AG10803 (cell line): ENCODE results near the gene KIFC1.
A peak's percentile ranks its signal among the peaks of the same experiment; 100 is the strongest.

ENCODE experiments used
- DNase-seq: peaks from one replicate; pipeline ENCODE4 v3.0.0; 2010; ENCODE audit warnings: low read depth
- H3K4me3 ChIP-seq: 2 replicates; pipeline ENCODE4 v1.5.1; 2011; ENCODE audit warnings: mild to moderate bottlenecking, low read length, control low read depth
- TF ChIP-seq, protein P1 (sequence below): conservative IDR thresholded peaks from 2 replicates; pipeline ENCODE4 v1.5.1; 2011; ENCODE audit warnings: mild to moderate bottlenecking, low read length, control low read depth, inconsistent platforms

KIFC1 gene

DNA sequence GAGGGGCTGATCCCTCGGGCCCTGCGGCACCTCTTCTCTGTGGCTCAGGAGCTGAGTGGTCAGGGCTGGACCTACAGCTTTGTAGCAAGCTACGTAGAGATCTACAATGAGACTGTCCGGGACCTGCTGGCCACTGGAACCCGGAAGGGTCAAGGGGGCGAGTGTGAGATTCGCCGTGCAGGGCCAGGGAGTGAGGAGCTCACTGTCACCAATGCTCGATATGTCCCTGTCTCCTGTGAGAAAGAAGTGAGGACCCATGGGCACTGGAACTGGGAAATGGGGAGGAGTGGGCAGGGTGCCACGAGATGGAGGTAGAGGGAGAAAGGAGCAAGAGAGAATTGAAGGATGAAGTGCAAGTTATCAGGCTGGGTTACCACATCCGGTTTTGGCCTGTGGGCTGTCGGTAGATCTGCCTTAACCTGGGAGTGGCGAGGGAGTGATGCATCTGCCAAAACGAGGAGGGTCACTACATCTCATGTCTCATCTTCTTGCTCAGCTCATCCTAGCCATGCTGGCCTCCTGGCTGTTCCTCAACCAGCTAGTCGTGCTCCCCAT, 13.8 kb downstream of the KIFC1 start:
- no peak for DNase-seq
- H3K4me3 ChIP-seq: no peak overlapping the region
- TF ChIP-seq, protein P1, sequence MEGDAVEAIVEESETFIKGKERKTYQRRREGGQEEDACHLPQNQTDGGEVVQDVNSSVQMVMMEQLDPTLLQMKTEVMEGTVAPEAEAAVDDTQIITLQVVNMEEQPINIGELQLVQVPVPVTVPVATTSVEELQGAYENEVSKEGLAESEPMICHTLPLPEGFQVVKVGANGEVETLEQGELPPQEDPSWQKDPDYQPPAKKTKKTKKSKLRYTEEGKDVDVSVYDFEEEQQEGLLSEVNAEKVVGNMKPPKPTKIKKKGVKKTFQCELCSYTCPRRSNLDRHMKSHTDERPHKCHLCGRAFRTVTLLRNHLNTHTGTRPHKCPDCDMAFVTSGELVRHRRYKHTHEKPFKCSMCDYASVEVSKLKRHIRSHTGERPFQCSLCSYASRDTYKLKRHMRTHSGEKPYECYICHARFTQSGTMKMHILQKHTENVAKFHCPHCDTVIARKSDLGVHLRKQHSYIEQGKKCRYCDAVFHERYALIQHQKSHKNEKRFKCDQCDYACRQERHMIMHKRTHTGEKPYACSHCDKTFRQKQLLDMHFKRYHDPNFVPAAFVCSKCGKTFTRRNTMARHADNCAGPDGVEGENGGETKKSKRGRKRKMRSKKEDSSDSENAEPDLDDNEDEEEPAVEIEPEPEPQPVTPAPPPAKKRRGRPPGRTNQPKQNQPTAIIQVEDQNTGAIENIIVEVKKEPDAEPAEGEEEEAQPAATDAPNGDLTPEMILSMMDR: no peak

DNA sequence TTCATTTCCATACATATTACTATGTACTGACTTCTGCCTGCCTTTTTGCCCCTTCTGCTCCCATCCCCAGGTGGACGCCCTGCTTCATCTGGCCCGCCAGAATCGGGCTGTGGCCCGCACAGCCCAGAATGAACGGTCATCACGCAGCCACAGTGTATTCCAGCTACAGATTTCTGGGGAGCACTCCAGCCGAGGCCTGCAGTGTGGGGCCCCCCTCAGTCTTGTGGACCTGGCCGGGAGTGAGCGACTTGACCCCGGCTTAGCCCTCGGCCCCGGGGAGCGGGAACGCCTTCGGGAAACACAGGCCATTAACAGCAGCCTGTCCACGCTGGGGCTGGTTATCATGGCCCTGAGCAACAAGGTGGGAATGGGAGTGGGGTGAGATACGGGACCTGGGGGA, 14.5 kb downstream of the KIFC1 start:
- DNase-seq: no peak
- TF ChIP-seq, protein P1: no peak
- H3K4me3 ChIP-seq: no peak overlapping the region

GRCh38 chr6:33407132-33407718, 15.6 kb downstream of the KIFC1 start:
- TF ChIP-seq, protein P1: peak; percentile 46
- H3K4me3 ChIP-seq: no peak overlapping the region
- DNase-seq: peak; percentile 62

GRCh38 chr6:33410050-33410710, 18.6 kb downstream of the KIFC1 start:
- DNase-seq: peak; percentile 98
- H3K4me3 ChIP-seq: peak overlapping the region; percentile 80
- TF ChIP-seq, protein P1: no peak

GRCh38 chr6:33410711-33411631, 19.3 kb downstream of the KIFC1 start, which contains the start of gene PHF1:
TSS of gene PHF1 (plus strand) at chr6:33411014. CDS start at chr6:33412264, 1,250 bp downstream.
- peak within 1 kb of the TSS; percentile 80 for H3K4me3 ChIP-seq
- TF ChIP-seq, protein P1: no peak
- DNase-seq: peak; percentile 86

GRCh38 chr6:33411632-33412005, 20.0 kb downstream of the KIFC1 start:
- peak overlapping the region; percentile 80 for H3K4me3 ChIP-seq
- DNase-seq: no peak
- TF ChIP-seq, protein P1: no peak
